B cell (primary cell): Measurements from ENCODE around the gene KRT79. TPM values are rescaled to one million over a fixed set of nuclear protein-coding genes. Genes with fewer than 3 reads are reported as not detected.

Experiments used
- ATAC-seq: fragments of 200-7000 bp; cut with Tn5 transposase; one replicate; pipeline ENCODE4 v1.10.0; 2021; ENCODE audit warnings: low read depth, mild to moderate bottlenecking, moderate number of reproducible peaks, moderate library complexity
- CTCF ChIA-PET: fragments of 350-600 bp; sonication (Branson Sonifier 250); formaldehyde crosslinking; loops from one replicate; lab custom pipeline; 2021; ENCODE audit warnings: antibody characterized with exemption, inconsistent platforms; lab: Charles Lee
- POLR2A ChIA-PET: fragments of 350-600 bp; sonication (Branson Sonifier 250); formaldehyde crosslinking; loops from one replicate; lab custom pipeline; 2021; ENCODE audit warnings: antibody characterized with exemption; lab: Charles Lee
- DNase-seq: peaks from one replicate; pipeline ENCODE4 v3.0.0; 2013
- H2AFZ ChIP-seq: 2 replicates; pipeline ENCODE4 v1.6.1; 2012; ENCODE audit warnings: mild to moderate bottlenecking, low read depth, low read length; ENCODE audit not compliant: insufficient read depth, poor library complexity, severe bottlenecking
- H3K27ac ChIP-seq, 2 donors: 1 replicate in 1 of 2; 2 replicates in 1 of 2; pipeline ENCODE4 v1.5.1; 2012 to 2013; ENCODE audit warnings: low read length in 2 of 2, mild to moderate bottlenecking in 2 of 2, moderate library complexity in 1 of 2
- H3K27me3 ChIP-seq, 4 experiments: fragments of 200-600 bp in 1 of 4; sonication (generic) in 1 of 4; replicated peaks in 1 of 4; 1 replicate in 2 of 4; 2 replicates in 2 of 4; pipeline versions ENCODE4 v1.6.1 to v1.7.0; 2013 to 2016; ENCODE audit warnings: low read length in 3 of 4, mild to moderate bottlenecking in 2 of 4, mixed read lengths in 1 of 4, moderate library complexity in 1 of 4; ENCODE audit not compliant: insufficient read depth in 4 of 4, control insufficient read depth in 3 of 4; ENCODE audit errors: control extremely low read depth in 1 of 4
- H3K36me3 ChIP-seq, 2 experiments: replicated peaks in 1 of 2; 1 replicate in 1 of 2; 2 replicates in 1 of 2; pipeline versions ENCODE4 v1.6.1 to v1.7.1; 2013; ENCODE audit warnings: low read length in 1 of 2; ENCODE audit not compliant: insufficient read depth in 2 of 2, control insufficient read depth in 1 of 2; ENCODE audit errors: control extremely low read depth in 1 of 2, extremely low read depth in 1 of 2
- H3K4me1 ChIP-seq, 2 donors: fragments of 200-600 bp in 1 of 2; sonication (generic) in 1 of 2; 1 replicate in 1 of 2; 2 replicates in 1 of 2; pipeline versions ENCODE4 v1.5.1 to v1.6.1; 2013 to 2017; ENCODE audit warnings: low read length in 2 of 2; ENCODE audit not compliant: control insufficient read depth in 2 of 2, insufficient read depth in 2 of 2
- H3K4me2 ChIP-seq: replicated peaks from 2 replicates; pipeline ENCODE3; 2012; ENCODE audit warnings: mild to moderate bottlenecking, low read depth, low read length; ENCODE audit not compliant: poor library complexity, severe bottlenecking
- H3K4me3 ChIP-seq, 5 experiments: fragments of 200-600 bp in 1 of 5; sonication (generic) in 1 of 5; 1 replicate in 3 of 5; 2 replicates in 2 of 5; pipeline versions ENCODE4 v1.5.1 to v1.7.0; 2011 to 2016; ENCODE audit warnings: low read length in 4 of 5, mild to moderate bottlenecking in 4 of 5, low read depth in 2 of 5, control low read depth in 1 of 5, moderate library complexity in 1 of 5; ENCODE audit not compliant: insufficient read depth in 1 of 5; ENCODE audit errors: control extremely low read depth in 1 of 5, extremely low read depth in 1 of 5
- H3K79me2 ChIP-seq: fragments of 200-600 bp; sonication (generic); one replicate; pipeline ENCODE4 v1.6.0; 2016; ENCODE audit warnings: low read length; ENCODE audit not compliant: control insufficient read depth, insufficient read depth
- H3K9ac ChIP-seq: fragments of 200-600 bp; sonication (generic); 2 replicates; pipeline ENCODE4 v1.6.1; 2017; ENCODE audit warnings: mild to moderate bottlenecking, low read length, moderate library complexity
- H3K9me3 ChIP-seq, 3 donors: one replicate each; pipeline versions ENCODE4 v1.6.1 to v1.7.1; 2013; ENCODE audit warnings: low read length in 2 of 3; ENCODE audit not compliant: control insufficient read depth in 2 of 3, insufficient read depth in 1 of 3; ENCODE audit errors: control extremely low read depth in 1 of 3
- H4K20me1 ChIP-seq: 2 replicates; pipeline ENCODE4 v1.6.0; 2012; ENCODE audit warnings: mild to moderate bottlenecking, low read length; ENCODE audit not compliant: insufficient read depth, control insufficient read depth, poor library complexity, severe bottlenecking
- H3K27ac Mint-ChIP-seq: one replicate; pipeline ENCODE4 v1.8.0; 2021; ENCODE audit warnings: mixed read lengths
- H3K27me3 Mint-ChIP-seq: one replicate; pipeline ENCODE4 v1.8.0; 2021; ENCODE audit warnings: mixed read lengths
- H3K4me1 Mint-ChIP-seq: one replicate; pipeline ENCODE4 v1.8.0; 2021; ENCODE audit warnings: mixed read lengths
- H3K4me3 Mint-ChIP-seq: one replicate; pipeline ENCODE4 v1.8.0; 2021; ENCODE audit warnings: mixed read lengths
- H3K9me3 Mint-ChIP-seq: one replicate; pipeline ENCODE4 v1.8.0; 2022; ENCODE audit warnings: mixed read lengths; ENCODE audit not compliant: insufficient read depth
- EZH2 ChIP-seq: IDR thresholded peaks from 2 replicates; pipeline ENCODE4 v1.6.1; 2012; ENCODE audit warnings: borderline replicate concordance, low read depth, mild to moderate bottlenecking, moderate library complexity, low read length; ENCODE audit not compliant: insufficient read depth, poor library complexity, severe bottlenecking
- WGBS: methylation state at CpG from one replicate; pipeline ENCODE4 v1.1.5; 2013; ENCODE audit warnings: missing lambda C conversion rate; ENCODE audit not compliant: insufficient coverage; 5-methylcytosine and 5-hydroxymethylcytosine counted together
- intact Hi-C: fragments of 100-400 bp; cut with micrococcal nuclease; formaldehyde crosslinking; loops from one replicate; pipeline ENCODE4 v1.10.0; 2022
- polyA plus RNA-seq: library from polyadenylated mRNA; depleted of rRNA; stranded (reverse); fragments of >200 nt; gene quantifications from 2 replicates; pipeline ENCODE4 v1.2.3, GENCODE V29; 2012
- total RNA-seq, 2 donors: library from RNA; stranded (reverse); fragments of 120-200 nt in 1 of 2; gene quantifications; 1 replicate in 1 of 2; 2 replicates in 1 of 2; pipeline versions ENCODE4 v1.2.3 to v1.2.4, GENCODE V29; 2013 to 2022
- TF ChIP-seq, protein P1 (sequence below): fragments of 200-600 bp; IDR thresholded peaks from one replicate; pipeline ENCODE4 v1.8.0; 2022; ENCODE audit warnings: antibody characterized with exemption, mild to moderate bottlenecking

The KRT79 gene
- total and polyA plus RNA-seq, 2 donors (not counting 1 experiment from before 2014, with no cell fraction given): not detected

DNA sequence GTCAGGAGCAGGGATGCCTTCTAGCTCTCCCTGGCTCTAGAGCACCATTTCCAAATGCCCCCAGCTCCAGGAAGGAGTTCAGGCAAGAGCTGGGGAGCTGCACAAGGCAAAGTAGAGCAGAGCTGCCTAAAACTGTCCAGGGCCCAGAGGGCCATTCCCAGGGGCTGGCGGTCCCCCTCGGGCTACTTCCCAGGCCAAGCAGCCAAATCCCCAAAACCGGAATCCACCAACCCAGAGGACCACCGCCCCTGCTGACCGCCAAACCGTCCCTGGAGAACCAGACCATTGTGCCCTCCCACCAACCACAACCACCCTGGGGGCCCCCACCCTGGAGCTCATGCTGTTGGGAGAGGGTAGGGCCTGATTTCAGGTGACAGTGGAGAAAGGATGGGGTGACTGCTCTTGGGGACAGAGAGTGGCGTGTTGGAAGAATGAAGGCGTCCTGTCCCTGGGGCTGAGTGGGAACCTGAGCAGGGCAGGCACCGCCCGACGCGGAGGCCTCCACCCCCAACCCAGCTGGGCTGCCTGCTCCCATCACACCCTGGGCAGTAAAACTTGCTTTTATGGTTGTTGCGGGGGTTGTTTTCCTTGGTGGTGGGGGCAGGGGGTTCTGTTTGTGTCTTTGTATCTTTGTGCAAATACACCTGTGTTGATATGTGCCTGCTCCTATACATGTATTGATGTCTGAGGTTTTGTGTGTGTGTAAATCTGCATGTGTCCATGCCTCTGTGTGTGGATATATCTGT, 38.7 kb upstream of the KRT79 start:
- Mint-ChIP-seq H3K27me3 (peaks cover 13% of the 10 kb centered on the region), H3K27ac (no peak overlapping the region), H3K4me3 (peak overlapping the region; percentile 86), H3K9me3 (no peaks in the 10 kb centered on the region), H3K4me1 (peaks cover 27% of the 10 kb centered on the region)
- Histone ChIP-seq H3K4me2 (no peak overlapping the region), H4K20me1 (no peaks in the 10 kb centered on the region), H3K27me3 (peaks cover 0 to 19% (median 4%) of the 10 kb centered on the region in 4 experiments), H3K36me3 (no peaks in the 10 kb centered on the region), H3K27ac (no peak overlapping the region), H3K4me3 (no peak overlapping the region), H3K79me2 (no peaks in the 10 kb centered on the region), H3K9me3 (no peaks in the 10 kb centered on the region), H3K4me1 (peaks cover 17 to 23% of the 10 kb centered on the region in 2 donors), H3K9ac (no peak overlapping the region), H2AFZ (no peak overlapping the region)
- DNase-seq: no peak
- WGBS: 100% methylated on average over 5 of the region's 13 CpGs
- no peak for ATAC-seq
- CTCF ChIA-PET: interaction anchor here (0.7 to 3.6 kb wide), 3 partner anchors 12 to 287 kb away, joined by 3 to 22 read pairs (median 6); no protein-coding TSS in a partner anchor
- intact Hi-C loops: loop anchor here (10.0 kb wide), 2 partner anchors 288 to 718 kb away; no protein-coding TSS in a partner anchor
- POLR2A ChIA-PET: no interaction called here
- TF ChIP-seq EZH2: no peak
- TF ChIP-seq, protein P1, sequence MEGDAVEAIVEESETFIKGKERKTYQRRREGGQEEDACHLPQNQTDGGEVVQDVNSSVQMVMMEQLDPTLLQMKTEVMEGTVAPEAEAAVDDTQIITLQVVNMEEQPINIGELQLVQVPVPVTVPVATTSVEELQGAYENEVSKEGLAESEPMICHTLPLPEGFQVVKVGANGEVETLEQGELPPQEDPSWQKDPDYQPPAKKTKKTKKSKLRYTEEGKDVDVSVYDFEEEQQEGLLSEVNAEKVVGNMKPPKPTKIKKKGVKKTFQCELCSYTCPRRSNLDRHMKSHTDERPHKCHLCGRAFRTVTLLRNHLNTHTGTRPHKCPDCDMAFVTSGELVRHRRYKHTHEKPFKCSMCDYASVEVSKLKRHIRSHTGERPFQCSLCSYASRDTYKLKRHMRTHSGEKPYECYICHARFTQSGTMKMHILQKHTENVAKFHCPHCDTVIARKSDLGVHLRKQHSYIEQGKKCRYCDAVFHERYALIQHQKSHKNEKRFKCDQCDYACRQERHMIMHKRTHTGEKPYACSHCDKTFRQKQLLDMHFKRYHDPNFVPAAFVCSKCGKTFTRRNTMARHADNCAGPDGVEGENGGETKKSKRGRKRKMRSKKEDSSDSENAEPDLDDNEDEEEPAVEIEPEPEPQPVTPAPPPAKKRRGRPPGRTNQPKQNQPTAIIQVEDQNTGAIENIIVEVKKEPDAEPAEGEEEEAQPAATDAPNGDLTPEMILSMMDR: no peak
